NCI-H1105 treated with DMSO at 0.1 percent for 48 hours (cell line): Measurements from ENCODE around the gene DUOX2.
"Not testable (repeated sequence)": the region's sequence is repeated elsewhere in the genome, so short reads cannot be mapped to it uniquely, and the experiment has no call there.

ENCODE experiments used
- DNase-seq: peaks from one replicate; lab custom pipeline; 2025; lab: John Stamatoyannopoulos, UW

DUOX2 gene

GRCh38 chr15:45118996-45119395 is 5.0 kb upstream of the DUOX2 start:
- no peak for DNase-seq

- DNase-seq: peak; percentile 81
These were observed 4.2 kb upstream of the DUOX2 start for GRCh38 chr15:45118131-45118588.

GRCh38 chr15:45117308-45118130 is 3.5 kb upstream of the DUOX2 start:
- DNase-seq: no peak

GRCh38 chr15:45116482-45117307 is 2.7 kb upstream of the DUOX2 start:
- no peak for DNase-seq

GRCh38 chr15:45116006-45116481 is 2.1 kb upstream of the DUOX2 start:
- no peak for DNase-seq

GRCh38 chr15:45115312-45115820 is 1.4 kb upstream of the DUOX2 start:
- DNase-seq: no peak

- no peak for DNase-seq
These were observed 746 bp upstream of the DUOX2 start for GRCh38 chr15:45114751-45115085.

GRCh38 chr15:45113380-45113990 is 487 bp downstream of the DUOX2 start:
- DNase-seq: no peak

GRCh38 chr15:45112591-45113379 is 1.2 kb downstream of the DUOX2 start:
- peak; percentile 5 for DNase-seq

- DNase-seq: no peak
These were observed 1.8 kb downstream of the DUOX2 start for GRCh38 chr15:45112143-45112590.

- DNase-seq: no peak
These were observed 2.4 kb downstream of the DUOX2 start for GRCh38 chr15:45111390-45112142.

- DNase-seq: no peak
These were observed 3.6 kb downstream of the DUOX2 start for GRCh38 chr15:45110256-45110820.

- DNase-seq: no peak
These were observed 5.9 kb downstream of the DUOX2 start for GRCh38 chr15:45107941-45108630.

GRCh38 chr15:45106002-45106790 is 7.8 kb downstream of the DUOX2 start:
- no peak for DNase-seq

GRCh38 chr15:45105586-45105985 is 8.4 kb downstream of the DUOX2 start:
- DNase-seq: no peak

- DNase-seq: not testable (repeated sequence)
These were observed 9.8 kb downstream of the DUOX2 start for GRCh38 chr15:45104170-45104569.

- no peak for DNase-seq
These were observed 11.7 kb downstream of the DUOX2 start for GRCh38 chr15:45102226-45102625.

- DNase-seq: no peak
These were observed 12.2 kb downstream of the DUOX2 start for GRCh38 chr15:45101749-45102148.
